Spleen (tissue), 11 donors: ENCODE measurements around the gene PTPRO. TPM values are rescaled to one million over a fixed set of nuclear protein-coding genes. Genes with fewer than 3 reads are reported as not detected.

Source experiments
- DNase-seq: peaks from one replicate; pipeline ENCODE4 v3.0.0-alpha.2; 2020
- H3K27ac ChIP-seq, 8 donors: fragments of 200-600 bp; sonication (generic) in 7 of 8; 1 replicate in 4 of 8; 2 replicates in 4 of 8; pipeline versions ENCODE4 v1.5.0 to v1.8.0; 2016 to 2021; ENCODE audit warnings: inconsistent platforms in 4 of 8, mild to moderate bottlenecking in 4 of 8, moderate library complexity in 1 of 8
- H3K27me3 ChIP-seq, 7 donors: fragments of 200-600 bp; sonication (generic) in 6 of 7; replicated peaks in 1 of 7; 1 replicate in 4 of 7; 2 replicates in 3 of 7; pipeline versions ENCODE4 v1.5.0 to v1.8.0; 2016 to 2021; ENCODE audit warnings: inconsistent platforms in 3 of 7, mild to moderate bottlenecking in 1 of 7
- H3K36me3 ChIP-seq, 6 donors: fragments of 200-600 bp; sonication (generic) in 5 of 6; 1 replicate in 4 of 6; 2 replicates in 2 of 6; pipeline versions ENCODE4 v1.5.0 to v1.8.0; 2016 to 2021; ENCODE audit warnings: inconsistent platforms in 2 of 6
- H3K4me1 ChIP-seq, 6 donors: fragments of 200-600 bp; sonication (generic) in 5 of 6; 1 replicate in 3 of 6; 2 replicates in 3 of 6; pipeline versions ENCODE4 v1.5.0 to v1.8.0; 2016 to 2021; ENCODE audit warnings: inconsistent platforms in 3 of 6
- H3K4me3 ChIP-seq, 8 donors: fragments of 200-600 bp; sonication (generic) in 7 of 8; 1 replicate in 4 of 8; 2 replicates in 4 of 8; pipeline versions ENCODE4 v1.5.0 to v1.8.0; 2016 to 2021; ENCODE audit warnings: inconsistent platforms in 4 of 8, mild to moderate bottlenecking in 4 of 8, moderate library complexity in 2 of 8
- H3K9me3 ChIP-seq, 8 donors: fragments of 200-600 bp; sonication (generic) in 7 of 8; 1 replicate in 4 of 8; 2 replicates in 4 of 8; pipeline versions ENCODE4 v1.5.0 to v1.8.0; 2016 to 2021; ENCODE audit warnings: inconsistent platforms in 4 of 8
- POLR2A ChIP-seq, 3 donors: fragments of 450-650 bp; IDR thresholded peaks; one replicate each; pipeline ENCODE4 v1.5.1; 2017; ENCODE audit warnings: antibody characterized with exemption in 3 of 3, mild to moderate bottlenecking in 1 of 3
- POLR2AphosphoS5 ChIP-seq, 3 donors: sonication (generic); formaldehyde crosslinking; IDR thresholded peaks; one replicate each; pipeline ENCODE4 v1.5.1; 2017; ENCODE audit warnings: antibody characterized with exemption in 3 of 3
- WGBS, 5 donors: extraction: QIAGEN DNeasy Blood & Tissue Kit in 3 of 5; methylation state at CpG; one replicate each; pipeline versions ENCODE4 v1.1.5 to v1.1.7; 2013 to 2018; 5-methylcytosine and 5-hydroxymethylcytosine counted together
- intact Hi-C: fragments of 100-400 bp; cut with DNase I; formaldehyde crosslinking; loops from one replicate; pipeline ENCODE4 v1.15.0; 2023; ENCODE audit warnings: low total_unique reads
- polyA plus RNA-seq, 3 donors: library from polyadenylated mRNA; stranded (reverse); fragments of 200-250 nt; gene quantifications; one replicate each; pipeline ENCODE4 v1.2.1, GENCODE V29; 2013
- total RNA-seq, 7 donors: library from RNA; depleted of rRNA in 3 of 7; stranded (reverse); fragments of >200 nt in 3 of 7; fragmentation: NEBNext Ultra II Directional in 4 of 7; extraction: Animal tissue kit (Norgen Biotek cat#: 25700) in 4 of 7; gene quantifications; one replicate each; pipeline versions ENCODE4 v1.1.0 to v1.2.1, GENCODE V29; 2016 to 2021
- TF ChIP-seq, protein P1 (sequence below), 11 experiments: fragments of 200-600 bp in 7 of 11; fragments of 450-650 bp in 4 of 11; sonication (generic) in 4 of 11; IDR thresholded peaks in 8 of 11; conservative IDR thresholded peaks in 3 of 11; 1 replicate in 7 of 11; 2 replicates in 4 of 11; pipeline versions ENCODE4 v1.4.0 to v1.8.0; 2016 to 2021; ENCODE audit warnings: antibody characterized with exemption in 11 of 11, inconsistent platforms in 4 of 11, mild to moderate bottlenecking in 1 of 11
- donor health status: healthy with polysubstance abuse.
- donor health status: DM: no; HTN: no; CAD: no; lungs with moderate emphysema.
- donor health status: DM: no; HTN: no; CAD: no.
- donor health status: Bipolar disorder and iron deficiency.
- donor health status: healthy.
- donor health status: DM: no; HTN: no; CAD: no.
- donor health status: DM: yes; HTN: yes; CAD: no.

PTPRO gene
- total and polyA plus RNA-seq, 10 donors, result 2.3 to 12.2 (median 5.6) TPM

DNA sequence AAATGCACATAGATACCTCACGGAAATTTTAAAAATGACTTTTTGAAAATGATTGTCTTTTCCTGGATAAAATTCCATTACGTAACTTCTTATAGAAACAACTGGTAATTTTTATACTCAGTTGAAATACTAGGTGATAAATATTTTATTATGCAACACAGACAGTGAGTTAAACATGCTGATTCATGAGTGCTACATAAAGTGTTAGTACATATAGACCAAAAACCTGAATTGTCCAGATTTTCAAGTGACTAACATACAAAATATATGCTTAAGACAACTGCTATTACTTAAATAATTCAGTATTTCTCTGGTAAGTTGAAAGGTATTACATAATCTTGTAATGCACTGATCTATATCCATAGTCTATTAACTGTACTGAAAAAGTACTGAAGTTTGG is 11.9 kb downstream of the PTPRO start:
- intact Hi-C loops, result no loop called here
- no peaks in the 10 kb centered on the region for H3K9me3 ChIP-seq
- H3K27ac ChIP-seq, result no peak overlapping the region
- TF ChIP-seq POLR2A (IDR thresholded peaks at IDR 0.05) (no peak), POLR2AphosphoS5 (IDR thresholded peaks at IDR 0.05) (no peak)
- TF ChIP-seq, protein P1, sequence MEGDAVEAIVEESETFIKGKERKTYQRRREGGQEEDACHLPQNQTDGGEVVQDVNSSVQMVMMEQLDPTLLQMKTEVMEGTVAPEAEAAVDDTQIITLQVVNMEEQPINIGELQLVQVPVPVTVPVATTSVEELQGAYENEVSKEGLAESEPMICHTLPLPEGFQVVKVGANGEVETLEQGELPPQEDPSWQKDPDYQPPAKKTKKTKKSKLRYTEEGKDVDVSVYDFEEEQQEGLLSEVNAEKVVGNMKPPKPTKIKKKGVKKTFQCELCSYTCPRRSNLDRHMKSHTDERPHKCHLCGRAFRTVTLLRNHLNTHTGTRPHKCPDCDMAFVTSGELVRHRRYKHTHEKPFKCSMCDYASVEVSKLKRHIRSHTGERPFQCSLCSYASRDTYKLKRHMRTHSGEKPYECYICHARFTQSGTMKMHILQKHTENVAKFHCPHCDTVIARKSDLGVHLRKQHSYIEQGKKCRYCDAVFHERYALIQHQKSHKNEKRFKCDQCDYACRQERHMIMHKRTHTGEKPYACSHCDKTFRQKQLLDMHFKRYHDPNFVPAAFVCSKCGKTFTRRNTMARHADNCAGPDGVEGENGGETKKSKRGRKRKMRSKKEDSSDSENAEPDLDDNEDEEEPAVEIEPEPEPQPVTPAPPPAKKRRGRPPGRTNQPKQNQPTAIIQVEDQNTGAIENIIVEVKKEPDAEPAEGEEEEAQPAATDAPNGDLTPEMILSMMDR (IDR thresholded peaks at IDR 0.05 in 8 of 11, conservative IDR thresholded peaks at IDR 0.05 in 3 of 11), result no peak
- H3K27me3 ChIP-seq, result peaks cover 0 to 10% (median 0%) of the 10 kb centered on the region in 7 donors
- no peaks in the 10 kb centered on the region for H3K4me1 ChIP-seq
- DNase-seq, result no peak
- no peak overlapping the region for H3K4me3 ChIP-seq
- WGBS, 5 donors, result 87 to 93% (median 91%) methylated on average over 2 of the region's 2 CpGs
- H3K36me3 ChIP-seq, result no peaks in the 10 kb centered on the region

DNA sequence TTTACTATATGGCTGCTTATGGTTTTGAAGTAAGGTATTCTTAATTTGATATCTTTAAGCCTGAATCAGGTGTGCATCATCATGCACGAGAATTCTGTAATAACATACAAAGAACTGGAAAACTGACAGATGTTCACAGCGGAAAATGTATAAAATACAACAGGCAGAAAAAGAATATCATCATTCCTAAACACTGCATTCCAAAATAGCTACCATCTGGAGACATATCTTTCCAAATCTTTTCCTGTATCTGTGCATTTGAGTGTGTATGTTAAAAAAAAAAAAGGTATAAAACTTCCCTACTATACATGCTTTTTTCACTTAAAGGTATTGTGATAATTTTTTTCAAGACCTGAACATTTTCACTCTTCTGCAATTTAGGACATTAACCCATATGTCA is 13.7 kb downstream of the PTPRO start:
- H3K27ac ChIP-seq, result no peak overlapping the region
- H3K4me1 ChIP-seq, result no peaks in the 10 kb centered on the region
- no peaks in the 10 kb centered on the region for H3K36me3 ChIP-seq
- DNase-seq, result no peak
- no peaks in the 10 kb centered on the region for H3K9me3 ChIP-seq
- intact Hi-C loops, result no loop called here
- TF ChIP-seq, protein P1 (IDR thresholded peaks at IDR 0.05 in 8 of 11, conservative IDR thresholded peaks at IDR 0.05 in 3 of 11), result no peak
- TF ChIP-seq POLR2AphosphoS5 (IDR thresholded peaks at IDR 0.05) (no peak), POLR2A (IDR thresholded peaks at IDR 0.05) (no peak)
- H3K27me3 ChIP-seq, result peaks cover 0 to 15% (median 0%) of the 10 kb centered on the region in 7 donors
- 77 to 92% (median 85%) methylated on average over 2 of the region's 2 CpGs for WGBS, 5 donors
- no peak overlapping the region for H3K4me3 ChIP-seq

DNA sequence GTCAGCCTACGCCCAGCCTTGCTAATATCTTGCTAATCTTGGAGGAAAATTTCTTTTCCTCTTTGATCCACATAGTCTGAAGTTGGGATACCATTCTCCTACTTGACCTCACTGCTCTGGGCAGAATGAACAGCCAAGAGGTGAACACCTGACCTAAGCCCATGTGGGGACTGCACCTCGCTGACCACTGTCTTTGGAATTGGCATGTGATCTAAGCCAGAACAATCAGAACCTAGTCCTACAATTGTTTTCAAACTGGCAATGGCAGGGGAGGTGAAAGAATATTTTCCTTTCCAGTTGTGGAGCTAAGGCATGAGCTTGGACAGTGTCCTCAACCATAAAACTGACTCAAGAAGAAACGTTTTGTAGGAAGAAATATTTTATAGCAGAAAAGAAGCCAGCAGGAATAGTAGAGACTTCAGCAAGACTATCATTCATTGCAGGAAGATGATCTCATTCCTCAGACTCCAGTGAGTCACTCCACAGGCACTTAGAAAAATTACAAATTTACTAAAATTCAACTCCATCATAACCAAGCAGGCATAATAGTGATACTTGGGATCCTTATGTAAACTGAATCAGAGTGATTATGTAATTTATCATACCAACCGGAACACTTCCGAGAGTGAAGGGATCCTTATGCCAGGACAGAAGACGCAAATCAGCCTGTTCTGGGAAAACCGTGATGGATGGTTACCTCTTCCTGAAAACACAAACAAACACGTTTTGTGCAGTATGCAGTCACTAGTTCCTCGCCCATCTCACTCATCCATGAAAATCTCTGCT is 14.7 kb downstream of the PTPRO start:
- H3K27me3 ChIP-seq, result peaks cover 0 to 15% (median 0%) of the 10 kb centered on the region in 7 donors
- H3K4me3 ChIP-seq, result no peak overlapping the region
- intact Hi-C loops, result no loop called here
- WGBS, 5 donors, result 60 to 69% (median 62%) methylated on average over 9 of the region's 9 CpGs
- no peaks in the 10 kb centered on the region for H3K36me3 ChIP-seq
- H3K4me1 ChIP-seq, result no peaks in the 10 kb centered on the region
- no peak overlapping the region for H3K27ac ChIP-seq
- no peak for DNase-seq
- H3K9me3 ChIP-seq, result no peaks in the 10 kb centered on the region
- no peak for TF ChIP-seq POLR2A (IDR thresholded peaks at IDR 0.05)

DNA sequence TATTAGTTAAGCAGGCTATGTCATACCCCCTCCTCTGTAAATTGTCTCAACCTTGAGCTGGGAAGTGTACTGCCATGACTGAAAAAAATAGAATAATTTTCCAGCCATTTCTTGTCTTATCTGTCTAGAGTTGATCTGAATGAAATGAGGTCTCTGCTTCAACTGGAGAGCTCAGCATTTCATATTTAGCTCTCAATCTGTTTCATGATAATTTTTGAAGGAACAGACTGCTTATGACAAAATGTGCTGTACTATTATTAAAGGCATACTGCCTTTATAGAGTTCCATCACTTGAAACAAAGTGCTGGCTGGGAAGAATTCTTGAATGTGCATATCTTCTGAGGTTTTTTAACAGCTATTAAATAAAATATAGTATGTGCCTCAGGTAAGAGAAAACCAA is 19.1 kb downstream of the PTPRO start:
- Histone ChIP-seq H3K4me1 (no peaks in the 10 kb centered on the region), H3K27me3 (peaks cover 0 to 23% (median 0%) of the 10 kb centered on the region in 7 donors), H3K27ac (no peak overlapping the region), H3K36me3 (no peaks in the 10 kb centered on the region), H3K9me3 (no peaks in the 10 kb centered on the region), H3K4me3 (no peak overlapping the region)
- intact Hi-C loops, result no loop called here
- no peak for DNase-seq
- TF ChIP-seq POLR2AphosphoS5 (IDR thresholded peaks at IDR 0.05) (no peak), POLR2A (IDR thresholded peaks at IDR 0.05) (no peak)
- TF ChIP-seq, protein P1 (IDR thresholded peaks at IDR 0.05 in 8 of 11, conservative IDR thresholded peaks at IDR 0.05 in 3 of 11), result no peak
